Measurements from ENCODE around the gene ASTN2. TPM values are rescaled to one million over a fixed set of nuclear protein-coding genes. Genes with fewer than 3 reads are reported as not detected.

Gene ASTN2
- total and polyA plus RNA-seq, 2 experiments from 2014 or later = 5.6 to 7.7 TPM

- no peaks in the 10 kb centered on the region for H3K4me1 ChIP-seq (ENCODE audit: low read depth)
- H3K36me3 ChIP-seq = no peaks in the 10 kb centered on the region
- TF ChIP-seq, protein P1, sequence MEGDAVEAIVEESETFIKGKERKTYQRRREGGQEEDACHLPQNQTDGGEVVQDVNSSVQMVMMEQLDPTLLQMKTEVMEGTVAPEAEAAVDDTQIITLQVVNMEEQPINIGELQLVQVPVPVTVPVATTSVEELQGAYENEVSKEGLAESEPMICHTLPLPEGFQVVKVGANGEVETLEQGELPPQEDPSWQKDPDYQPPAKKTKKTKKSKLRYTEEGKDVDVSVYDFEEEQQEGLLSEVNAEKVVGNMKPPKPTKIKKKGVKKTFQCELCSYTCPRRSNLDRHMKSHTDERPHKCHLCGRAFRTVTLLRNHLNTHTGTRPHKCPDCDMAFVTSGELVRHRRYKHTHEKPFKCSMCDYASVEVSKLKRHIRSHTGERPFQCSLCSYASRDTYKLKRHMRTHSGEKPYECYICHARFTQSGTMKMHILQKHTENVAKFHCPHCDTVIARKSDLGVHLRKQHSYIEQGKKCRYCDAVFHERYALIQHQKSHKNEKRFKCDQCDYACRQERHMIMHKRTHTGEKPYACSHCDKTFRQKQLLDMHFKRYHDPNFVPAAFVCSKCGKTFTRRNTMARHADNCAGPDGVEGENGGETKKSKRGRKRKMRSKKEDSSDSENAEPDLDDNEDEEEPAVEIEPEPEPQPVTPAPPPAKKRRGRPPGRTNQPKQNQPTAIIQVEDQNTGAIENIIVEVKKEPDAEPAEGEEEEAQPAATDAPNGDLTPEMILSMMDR (IDR thresholded peaks at IDR 0.05; ENCODE audit: low read depth, low read length) = no peak
- H3K27me3 ChIP-seq = no peaks in the 10 kb centered on the region
- no peak overlapping the region for H3K4me3 ChIP-seq
- no peak overlapping the region for H3K27ac ChIP-seq
- no peak for DNase-seq (ENCODE audit: low read depth in 1 of 2, low spot score in 1 of 2)
- no peaks in the 10 kb centered on the region for H3K9me3 ChIP-seq (ENCODE audit: low read depth)
These were observed 97.7 kb downstream of the ASTN2 start for GRCh38 chr9:117317192-117317591.

DNA sequence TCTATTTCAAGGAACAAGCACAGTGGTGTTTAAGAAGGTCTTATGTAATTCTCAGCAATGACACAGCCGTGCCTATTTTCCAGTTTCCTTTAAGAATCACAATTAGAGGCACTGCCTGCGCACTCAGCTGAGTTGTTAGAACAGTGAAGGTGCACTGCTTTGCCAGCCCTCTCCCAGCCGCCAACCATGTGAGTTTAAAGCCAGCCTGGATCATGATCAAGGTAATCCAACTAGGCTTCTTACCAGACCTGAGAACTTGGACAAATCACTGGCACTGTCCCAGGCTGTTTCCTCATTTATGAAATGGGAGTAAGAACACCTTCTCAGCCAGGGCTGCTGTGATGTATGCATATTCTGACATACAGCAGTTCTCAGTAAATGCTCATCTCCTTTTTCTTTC is 99.6 kb downstream of the ASTN2 start:
- H3K27ac ChIP-seq = no peak overlapping the region
- no peaks in the 10 kb centered on the region for H3K27me3 ChIP-seq
- no peak for DNase-seq (ENCODE audit: low read depth in 1 of 2, low spot score in 1 of 2)
- no peaks in the 10 kb centered on the region for H3K36me3 ChIP-seq
- H3K9me3 ChIP-seq (ENCODE audit: low read depth) = no peaks in the 10 kb centered on the region
- TF ChIP-seq, protein P1 (IDR thresholded peaks at IDR 0.05; ENCODE audit: low read depth, low read length) = no peak
- no peaks in the 10 kb centered on the region for H3K4me1 ChIP-seq (ENCODE audit: low read depth)
- H3K4me3 ChIP-seq = no peak overlapping the region

GRCh38 chr9:117313989-117314388 is 100.9 kb downstream of the ASTN2 start:
- H3K4me3 ChIP-seq = no peak overlapping the region
- no peaks in the 10 kb centered on the region for H3K27me3 ChIP-seq
- TF ChIP-seq, protein P1 (IDR thresholded peaks at IDR 0.05; ENCODE audit: low read depth, low read length) = no peak
- no peak overlapping the region for H3K27ac ChIP-seq
- H3K9me3 ChIP-seq (ENCODE audit: low read depth) = no peaks in the 10 kb centered on the region
- H3K4me1 ChIP-seq (ENCODE audit: low read depth) = no peaks in the 10 kb centered on the region
- no peak for DNase-seq (ENCODE audit: low read depth in 1 of 2, low spot score in 1 of 2)
- no peaks in the 10 kb centered on the region for H3K36me3 ChIP-seq

- H3K36me3 ChIP-seq = no peaks in the 10 kb centered on the region
- no peaks in the 10 kb centered on the region for H3K9me3 ChIP-seq (ENCODE audit: low read depth)
- TF ChIP-seq, protein P1 (IDR thresholded peaks at IDR 0.05; ENCODE audit: low read depth, low read length) = no peak
- H3K27ac ChIP-seq = no peak overlapping the region
- H3K4me1 ChIP-seq (ENCODE audit: low read depth) = peaks cover 2% of the 10 kb centered on the region
- DNase-seq (ENCODE audit: low read depth in 1 of 2, low spot score in 1 of 2) = no peak
- no peaks in the 10 kb centered on the region for H3K27me3 ChIP-seq
- no peak overlapping the region for H3K4me3 ChIP-seq
These were observed 107.2 kb downstream of the ASTN2 start for GRCh38 chr9:117307701-117308100.

- Histone ChIP-seq H3K36me3 (no peaks in the 10 kb centered on the region), H3K27me3 (no peaks in the 10 kb centered on the region), H3K4me3 (no peak overlapping the region), H3K27ac (no peak overlapping the region), H3K9me3 (ENCODE audit: low read depth) (no peaks in the 10 kb centered on the region), H3K4me1 (ENCODE audit: low read depth) (peaks cover 2% of the 10 kb centered on the region)
- no peak for DNase-seq (ENCODE audit: low read depth in 1 of 2, low spot score in 1 of 2)
- TF ChIP-seq, protein P1 (IDR thresholded peaks at IDR 0.05; ENCODE audit: low read depth, low read length) = no peak
These were observed 108.8 kb downstream of the ASTN2 start for GRCh38 chr9:117306032-117306431.

DNA sequence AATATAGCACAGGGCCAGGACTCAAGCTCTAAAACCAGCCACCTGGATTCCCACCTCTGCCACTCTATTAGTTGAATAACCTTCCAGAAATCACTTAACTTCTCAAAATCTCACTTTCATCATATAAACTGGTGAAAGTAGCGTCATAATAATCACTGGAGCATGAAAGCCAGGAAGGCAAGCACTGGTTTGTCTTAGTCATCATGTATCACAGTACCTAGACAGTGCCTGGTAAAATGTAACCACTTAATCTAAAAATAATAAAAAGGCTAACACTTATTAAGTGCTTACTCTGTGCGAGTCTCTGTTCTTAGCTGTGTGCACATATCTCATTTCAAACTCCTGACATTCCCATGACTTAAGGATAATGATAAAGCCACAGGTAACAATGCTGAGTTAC is 109.4 kb downstream of the ASTN2 start:
- Histone ChIP-seq H3K4me3 (no peak overlapping the region), H3K4me1 (ENCODE audit: low read depth) (peaks cover 2% of the 10 kb centered on the region), H3K27me3 (no peaks in the 10 kb centered on the region), H3K9me3 (ENCODE audit: low read depth) (no peaks in the 10 kb centered on the region), H3K27ac (no peak overlapping the region), H3K36me3 (no peaks in the 10 kb centered on the region)
- TF ChIP-seq, protein P1 (IDR thresholded peaks at IDR 0.05; ENCODE audit: low read depth, low read length) = no peak
- DNase-seq (ENCODE audit: low read depth in 1 of 2, low spot score in 1 of 2) = no peak
